ENCODE measurements around the gene CCN6.

CCN6 gene

GRCh38 chr6:112054555-112055190 is 769 bp downstream of the CCN6 start:
- no peak overlapping the region for H3K4me3 ChIP-seq (ENCODE audit: low read depth in 1 of 2, low read length in 1 of 2)
- TF ChIP-seq CTCF (IDR thresholded peaks at IDR 0.05) = no peak
- no peak overlapping the region for H3K27ac ChIP-seq
- no peaks in the 10 kb centered on the region for H3K9me3 ChIP-seq
- no peaks in the 10 kb centered on the region for H3K4me1 ChIP-seq (ENCODE audit: control insufficient read depth in 1 of 2, insufficient read depth in 1 of 2, low read depth in 1 of 2, low read length in 1 of 2)
- H3K27me3 ChIP-seq = no peaks in the 10 kb centered on the region
- no peaks in the 10 kb centered on the region for H3K36me3 ChIP-seq

GRCh38 chr6:112058243-112059032 is 4.5 kb downstream of the CCN6 start:
- Histone ChIP-seq H3K4me1 (ENCODE audit: control insufficient read depth in 1 of 2, insufficient read depth in 1 of 2, low read depth in 1 of 2, low read length in 1 of 2) (no peaks in the 10 kb centered on the region), H3K36me3 (no peaks in the 10 kb centered on the region), H3K4me3 (ENCODE audit: low read depth in 1 of 2, low read length in 1 of 2) (no peak overlapping the region), H3K9me3 (no peaks in the 10 kb centered on the region), H3K27ac (no peak overlapping the region), H3K27me3 (no peaks in the 10 kb centered on the region)
- no peak for TF ChIP-seq CTCF (IDR thresholded peaks at IDR 0.05)

GRCh38 chr6:112061605-112062004 is 7.7 kb downstream of the CCN6 start:
- Histone ChIP-seq H3K4me3 (ENCODE audit: low read depth in 1 of 2, low read length in 1 of 2) (no peak overlapping the region), H3K4me1 (ENCODE audit: control insufficient read depth in 1 of 2, insufficient read depth in 1 of 2, low read depth in 1 of 2, low read length in 1 of 2) (no peaks in the 10 kb centered on the region), H3K36me3 (no peaks in the 10 kb centered on the region), H3K27me3 (no peaks in the 10 kb centered on the region), H3K9me3 (no peaks in the 10 kb centered on the region), H3K27ac (no peak overlapping the region)
- TF ChIP-seq CTCF (IDR thresholded peaks at IDR 0.05) = no peak

- Histone ChIP-seq H3K4me1 (ENCODE audit: control insufficient read depth in 1 of 2, insufficient read depth in 1 of 2, low read depth in 1 of 2, low read length in 1 of 2) (no peaks in the 10 kb centered on the region), H3K36me3 (no peaks in the 10 kb centered on the region), H3K4me3 (ENCODE audit: low read depth in 1 of 2, low read length in 1 of 2) (no peak overlapping the region), H3K9me3 (no peaks in the 10 kb centered on the region), H3K27me3 (no peaks in the 10 kb centered on the region), H3K27ac (no peak overlapping the region)
- TF ChIP-seq CTCF (IDR thresholded peaks at IDR 0.05) = no peak
Measured at GRCh38 chr6:112062966-112063365, 9.1 kb downstream of the CCN6 start.

- H3K27me3 ChIP-seq = no peaks in the 10 kb centered on the region
- no peak overlapping the region for H3K4me3 ChIP-seq (ENCODE audit: low read depth in 1 of 2, low read length in 1 of 2)
- no peak for TF ChIP-seq CTCF (IDR thresholded peaks at IDR 0.05)
- no peaks in the 10 kb centered on the region for H3K4me1 ChIP-seq (ENCODE audit: control insufficient read depth in 1 of 2, insufficient read depth in 1 of 2, low read depth in 1 of 2, low read length in 1 of 2)
- H3K36me3 ChIP-seq = no peaks in the 10 kb centered on the region
- H3K27ac ChIP-seq = no peak overlapping the region
- H3K9me3 ChIP-seq = no peaks in the 10 kb centered on the region
Measured at GRCh38 chr6:112065426-112065986, 11.6 kb downstream of the CCN6 start.

Measured in neutrophil (primary cell).